ENCODE results near the gene SLC16A12. TPM values are rescaled to one million over a fixed set of nuclear protein-coding genes. Genes with fewer than 3 reads are reported as not detected.

Gene SLC16A12
- total and polyA plus RNA-seq, 8 donors: 0.06 to 9.7 (median 0.81) TPM; not detected in 2

DNA sequence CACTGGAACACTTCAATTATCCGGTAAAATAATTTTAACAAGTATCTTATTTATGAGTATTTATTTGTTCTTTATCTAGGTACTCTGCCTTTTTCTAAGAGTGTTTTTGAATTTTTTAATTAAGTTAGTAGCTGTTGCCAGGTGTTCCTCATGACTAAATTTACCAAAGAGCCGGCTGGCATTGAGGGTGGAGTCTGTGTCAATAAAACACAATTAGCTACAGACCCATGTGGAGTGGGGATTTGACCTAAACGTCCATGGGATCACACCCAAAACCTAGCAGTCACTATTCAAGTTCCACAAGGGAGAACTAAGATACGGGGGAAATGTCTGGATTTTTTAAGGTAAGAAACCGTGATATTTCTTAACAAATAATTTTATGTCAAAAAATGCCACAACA is 9.8 kb downstream of the SLC16A12 start:
- DNase-seq: peak in 1 of 2 donors; percentile 17
- H3K27ac ChIP-seq: no peak overlapping the region
- H3K4me1 ChIP-seq: peaks cover 8 to 21% (median 10%) of the 10 kb centered on the region in 4 donors
- no peak overlapping the region for H3K4me3 ChIP-seq
- TF ChIP-seq POLR2AphosphoS5 (IDR thresholded peaks at IDR 0.05): no peak
- TF ChIP-seq EP300 (IDR thresholded peaks at IDR 0.05): no peak
- TF ChIP-seq POLR2A (IDR thresholded peaks at IDR 0.05): no peak
- TF ChIP-seq, protein P1, sequence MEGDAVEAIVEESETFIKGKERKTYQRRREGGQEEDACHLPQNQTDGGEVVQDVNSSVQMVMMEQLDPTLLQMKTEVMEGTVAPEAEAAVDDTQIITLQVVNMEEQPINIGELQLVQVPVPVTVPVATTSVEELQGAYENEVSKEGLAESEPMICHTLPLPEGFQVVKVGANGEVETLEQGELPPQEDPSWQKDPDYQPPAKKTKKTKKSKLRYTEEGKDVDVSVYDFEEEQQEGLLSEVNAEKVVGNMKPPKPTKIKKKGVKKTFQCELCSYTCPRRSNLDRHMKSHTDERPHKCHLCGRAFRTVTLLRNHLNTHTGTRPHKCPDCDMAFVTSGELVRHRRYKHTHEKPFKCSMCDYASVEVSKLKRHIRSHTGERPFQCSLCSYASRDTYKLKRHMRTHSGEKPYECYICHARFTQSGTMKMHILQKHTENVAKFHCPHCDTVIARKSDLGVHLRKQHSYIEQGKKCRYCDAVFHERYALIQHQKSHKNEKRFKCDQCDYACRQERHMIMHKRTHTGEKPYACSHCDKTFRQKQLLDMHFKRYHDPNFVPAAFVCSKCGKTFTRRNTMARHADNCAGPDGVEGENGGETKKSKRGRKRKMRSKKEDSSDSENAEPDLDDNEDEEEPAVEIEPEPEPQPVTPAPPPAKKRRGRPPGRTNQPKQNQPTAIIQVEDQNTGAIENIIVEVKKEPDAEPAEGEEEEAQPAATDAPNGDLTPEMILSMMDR (IDR thresholded peaks at IDR 0.05): no peak
- H3K9me3 ChIP-seq: no peaks in the 10 kb centered on the region
- H3K27me3 ChIP-seq: peaks cover 0 to 11% (median 0%) of the 10 kb centered on the region in 3 donors
- no peaks in the 10 kb centered on the region for H3K36me3 ChIP-seq
- WGBS, 5 donors: 24 to 56% (median 39%) methylated on average over 5 of the region's 5 CpGs
- intact Hi-C loops (cut with DNase I; ENCODE audit: low total_unique reads): no loop called here

DNA sequence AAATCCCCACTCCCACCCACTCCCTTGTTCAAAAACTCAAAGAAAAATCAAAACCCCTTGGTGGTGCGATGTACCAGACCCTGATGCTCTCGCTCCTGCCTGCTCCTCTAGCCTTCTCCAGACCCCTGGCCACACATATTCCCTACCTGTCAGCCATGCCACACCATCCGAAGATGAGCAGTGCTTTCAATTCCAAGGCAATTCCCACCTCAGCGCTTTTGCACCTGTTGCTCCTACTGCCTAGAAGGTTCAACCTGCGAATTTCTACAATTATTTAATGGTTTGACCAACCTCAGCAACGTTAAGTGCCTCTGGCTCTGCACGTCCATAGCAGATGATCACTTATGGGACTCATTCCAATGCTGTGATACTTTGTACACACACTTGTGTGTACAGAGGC is 11.1 kb downstream of the SLC16A12 start:
- Histone ChIP-seq H3K27ac (no peak overlapping the region), H3K36me3 (no peaks in the 10 kb centered on the region), H3K4me3 (no peak overlapping the region), H3K4me1 (peaks cover 8 to 21% (median 10%) of the 10 kb centered on the region in 4 donors), H3K27me3 (peaks cover 0 to 5% (median 0%) of the 10 kb centered on the region in 3 donors), H3K9me3 (no peaks in the 10 kb centered on the region)
- DNase-seq: no peak
- intact Hi-C loops (cut with DNase I; ENCODE audit: low total_unique reads): no loop called here
- WGBS, 5 donors: 82 to 90% (median 84%) methylated on average over 7 of the region's 7 CpGs
- TF ChIP-seq EP300 (IDR thresholded peaks at IDR 0.05): no peak
- no peak for TF ChIP-seq POLR2A (IDR thresholded peaks at IDR 0.05)
- TF ChIP-seq POLR2AphosphoS5 (IDR thresholded peaks at IDR 0.05): no peak
- TF ChIP-seq, protein P1 (IDR thresholded peaks at IDR 0.05): no peak

DNA sequence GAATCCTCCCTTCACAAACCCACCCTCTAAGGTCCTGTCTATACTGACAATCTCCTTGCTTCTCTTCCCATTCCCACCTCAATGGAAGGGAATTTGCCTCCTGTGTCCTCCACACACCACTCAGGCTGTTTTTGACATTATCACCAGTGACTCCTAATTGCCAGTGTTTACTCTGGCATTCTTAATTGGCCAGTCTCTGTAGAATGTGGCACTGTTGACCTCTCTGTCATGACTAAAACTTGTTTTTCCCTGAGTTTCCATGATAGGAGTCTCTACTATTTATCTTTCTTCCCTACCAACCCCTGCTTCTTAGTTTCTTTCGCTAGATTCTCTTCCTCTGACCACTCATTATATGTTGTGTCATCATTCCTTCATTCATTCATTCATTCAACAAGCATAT is 12.1 kb downstream of the SLC16A12 start:
- peaks cover 8 to 21% (median 11%) of the 10 kb centered on the region in 4 donors for H3K4me1 ChIP-seq
- H3K27me3 ChIP-seq: peaks cover 0 to 5% (median 0%) of the 10 kb centered on the region in 3 donors
- DNase-seq: no peak
- H3K4me3 ChIP-seq: no peak overlapping the region
- TF ChIP-seq POLR2AphosphoS5 (IDR thresholded peaks at IDR 0.05): no peak
- H3K9me3 ChIP-seq: no peaks in the 10 kb centered on the region
- intact Hi-C loops (cut with DNase I; ENCODE audit: low total_unique reads): no loop called here
- no peaks in the 10 kb centered on the region for H3K36me3 ChIP-seq
- H3K27ac ChIP-seq: no peak overlapping the region
- WGBS, 5 donors: 56 to 84% (median 67%) methylated on average over 1 of the region's 1 CpG

DNA sequence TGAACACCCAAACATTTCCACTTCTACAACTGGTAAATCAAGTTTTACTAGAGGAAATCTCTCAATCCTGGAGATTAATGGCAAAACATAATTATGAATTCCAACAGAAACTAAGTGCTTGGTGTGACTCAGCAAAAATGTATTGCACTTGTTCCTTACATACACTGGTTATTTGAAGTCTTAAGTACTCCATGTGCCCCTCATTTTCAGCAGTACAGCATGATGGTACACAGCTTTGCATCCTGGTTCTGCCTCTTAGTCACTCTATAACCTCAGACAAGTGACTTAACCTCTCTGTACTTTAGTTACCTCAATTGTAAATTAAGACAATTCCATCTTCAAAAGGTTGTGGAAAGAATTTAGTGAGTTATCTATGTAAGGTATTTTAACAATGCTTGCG is 12.9 kb downstream of the SLC16A12 start:
- TF ChIP-seq EP300 (IDR thresholded peaks at IDR 0.05) (no peak), POLR2A (IDR thresholded peaks at IDR 0.05) (no peak), POLR2AphosphoS5 (IDR thresholded peaks at IDR 0.05) (no peak)
- TF ChIP-seq, protein P1 (IDR thresholded peaks at IDR 0.05): no peak
- H3K4me3 ChIP-seq: no peak overlapping the region
- H3K27me3 ChIP-seq: peaks cover 0 to 5% (median 0%) of the 10 kb centered on the region in 3 donors
- 93 to 100% (median 98%) methylated on average over 1 of the region's 1 CpG for WGBS, 5 donors
- H3K4me1 ChIP-seq: peaks cover 8 to 21% (median 15%) of the 10 kb centered on the region in 4 donors
- H3K36me3 ChIP-seq: no peaks in the 10 kb centered on the region
- intact Hi-C loops (cut with DNase I; ENCODE audit: low total_unique reads): no loop called here
- no peak for DNase-seq
- no peaks in the 10 kb centered on the region for H3K9me3 ChIP-seq
- H3K27ac ChIP-seq: no peak overlapping the region

- H3K4me3 ChIP-seq: no peak overlapping the region
- H3K27me3 ChIP-seq: peaks cover 0 to under 1% (median 0%) of the 10 kb centered on the region in 3 donors
- peaks cover 7 to 23% (median 13%) of the 10 kb centered on the region in 4 donors for H3K4me1 ChIP-seq
- intact Hi-C loops (cut with DNase I; ENCODE audit: low total_unique reads): no loop called here
- H3K36me3 ChIP-seq: no peaks in the 10 kb centered on the region
- TF ChIP-seq EP300 (IDR thresholded peaks at IDR 0.05) (no peak), POLR2A (IDR thresholded peaks at IDR 0.05) (no peak), POLR2AphosphoS5 (IDR thresholded peaks at IDR 0.05) (no peak)
- TF ChIP-seq, protein P1 (IDR thresholded peaks at IDR 0.05): no peak
- 48 to 74% (median 62%) methylated on average over 2 of the region's 2 CpGs for WGBS, 5 donors
- no peaks in the 10 kb centered on the region for H3K9me3 ChIP-seq
- H3K27ac ChIP-seq: no peak overlapping the region
- peak in 1 of 2 donors; percentile 62 for DNase-seq
Observed at GRCh38 chr10:89521368-89521767, 14.0 kb downstream of the SLC16A12 start.
